HG03060 (cell line): Measurements from ENCODE around the gene IL1RAP.
"Not testable (repeated sequence)": the region's sequence is repeated elsewhere in the genome, so short reads cannot be mapped to it uniquely, and the experiment has no call there.

Experiments
- ATAC-seq: cut with Tn5 transposase; IDR thresholded peaks from one replicate; pipeline ENCODE4 v1.9.1; 2021; ENCODE audit warnings: low read depth, moderate number of reproducible peaks; ENCODE audit not compliant: unreplicated experiment

Gene IL1RAP

DNA sequence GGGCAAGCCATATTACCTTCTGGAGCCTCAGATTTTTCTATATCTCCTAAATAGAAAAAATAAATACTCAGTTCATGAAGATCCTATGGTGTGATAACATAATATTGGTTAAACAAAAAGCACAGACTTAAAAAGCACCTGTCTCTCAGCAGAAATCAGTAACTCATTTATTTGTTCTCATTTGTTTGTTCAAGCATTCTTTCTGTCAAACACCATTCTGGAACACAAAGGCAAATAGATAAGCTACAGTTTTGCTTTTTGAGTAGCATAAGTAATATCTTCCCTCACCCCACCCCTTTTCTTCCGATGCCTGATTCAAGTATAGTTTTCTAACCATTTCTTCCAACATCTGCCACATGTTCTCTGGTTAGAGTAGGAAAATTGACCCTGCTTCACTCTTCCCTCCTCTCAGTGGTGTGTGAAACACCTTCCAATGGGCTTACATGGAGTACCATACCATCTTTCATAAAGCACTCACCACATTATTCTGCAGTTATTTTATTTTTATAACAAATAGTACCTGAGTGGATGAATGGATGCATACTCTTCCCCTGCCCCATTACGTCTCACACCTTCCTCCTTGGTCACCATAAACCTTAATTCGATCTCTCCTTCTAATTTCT, 8.4 kb upstream of the IL1RAP start:
- ATAC-seq: no peak

GRCh38 chr3:190506271-190506670, 7.6 kb upstream of the IL1RAP start:
- no peak for ATAC-seq

GRCh38 chr3:190512666-190513065, 1.2 kb upstream of the IL1RAP start:
- no peak for ATAC-seq

DNA sequence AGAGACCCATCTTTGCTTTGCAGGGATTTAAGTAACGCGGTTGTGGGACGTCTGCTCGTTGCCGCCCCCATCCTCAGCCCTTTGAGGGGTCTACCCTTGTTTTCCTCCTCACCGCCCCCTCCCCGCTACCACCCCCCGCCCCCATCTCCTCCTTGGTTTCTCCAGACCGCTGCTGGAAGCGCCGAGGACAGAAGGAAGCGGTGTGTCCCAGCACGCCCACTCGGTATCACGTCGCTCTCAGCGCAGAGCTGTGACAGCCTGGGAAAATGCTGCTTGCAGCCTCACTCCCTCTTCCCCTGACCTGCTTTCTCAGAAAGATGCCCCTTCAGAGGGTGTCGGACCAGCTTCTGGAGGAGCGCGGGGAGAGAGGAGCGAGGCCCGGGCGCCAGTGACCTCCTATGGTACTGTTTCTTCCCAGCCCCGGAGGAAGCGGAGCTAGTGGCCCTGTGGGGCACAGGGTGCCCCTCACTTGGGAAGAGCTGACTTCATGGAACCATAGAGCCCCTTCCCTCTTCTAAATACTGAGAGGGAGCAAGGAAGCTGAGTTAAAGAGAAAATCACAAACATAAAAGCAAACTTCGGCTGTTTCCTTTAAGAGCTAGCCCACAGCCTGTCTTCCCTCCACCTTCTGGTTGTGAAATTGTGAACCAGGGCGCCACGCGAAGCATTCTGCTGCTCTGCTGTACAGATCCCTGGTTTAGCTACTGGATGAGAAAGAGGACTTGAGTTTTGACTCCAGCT, 698 bp downstream of the IL1RAP start:
- no peak for ATAC-seq

DNA sequence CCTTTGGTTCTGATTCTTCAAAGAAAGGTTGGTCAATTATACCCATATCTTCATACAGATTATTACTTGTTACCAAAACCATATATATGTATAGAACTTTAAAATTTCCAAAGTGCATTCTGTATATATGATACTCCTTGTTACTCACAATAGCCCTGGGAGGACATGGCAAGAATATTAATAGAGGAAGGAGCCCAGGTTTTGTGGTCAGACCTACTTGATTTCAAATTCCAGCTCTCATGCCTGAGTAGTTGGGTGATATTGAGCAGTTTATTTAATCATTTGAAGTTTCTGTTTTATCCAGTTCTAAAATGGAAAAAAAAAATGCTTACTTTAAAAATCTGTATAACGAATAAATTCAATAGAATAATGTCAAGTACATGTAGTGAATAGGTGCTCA, 2.5 kb downstream of the IL1RAP start:
- ATAC-seq: no peak

DNA sequence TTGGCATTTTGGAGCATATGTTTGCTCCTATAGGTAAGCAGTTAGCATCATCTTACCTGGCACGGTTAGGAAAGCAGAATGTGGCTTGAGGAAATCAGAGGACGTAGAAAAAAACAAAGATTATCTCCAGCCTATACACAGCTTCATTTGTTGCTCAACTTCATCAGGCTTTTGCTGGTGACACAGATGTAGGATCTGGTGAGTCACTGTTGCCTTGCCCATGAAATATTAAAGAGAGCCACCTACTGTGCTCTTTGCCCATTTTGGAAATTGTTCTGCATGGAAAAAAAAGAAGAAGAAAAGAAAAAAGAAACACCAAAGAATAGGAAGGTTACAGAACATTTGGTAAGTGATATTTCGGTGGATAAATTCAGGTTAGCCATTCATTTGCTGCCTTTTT, 3.8 kb downstream of the IL1RAP start:
- ATAC-seq: no peak

DNA sequence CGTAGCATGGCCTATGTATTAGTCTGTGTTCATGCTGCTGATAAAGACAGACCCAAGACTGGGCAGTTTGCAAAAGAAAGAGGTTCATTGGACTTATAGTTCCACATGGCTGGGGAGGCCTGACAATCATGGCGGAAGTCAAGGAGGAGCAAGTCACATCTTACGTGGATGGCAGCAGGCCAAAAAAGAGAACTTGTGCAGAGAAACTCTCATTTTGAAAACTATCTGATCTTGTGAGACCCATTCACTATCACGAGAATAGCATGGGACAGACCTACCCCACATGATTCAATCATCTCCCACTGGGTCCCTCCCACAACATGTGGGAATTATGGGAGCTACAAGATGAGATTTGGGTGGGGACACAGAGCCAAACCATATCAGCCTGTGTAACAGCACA, 4.6 kb downstream of the IL1RAP start:
- not testable (repeated sequence) for ATAC-seq

DNA sequence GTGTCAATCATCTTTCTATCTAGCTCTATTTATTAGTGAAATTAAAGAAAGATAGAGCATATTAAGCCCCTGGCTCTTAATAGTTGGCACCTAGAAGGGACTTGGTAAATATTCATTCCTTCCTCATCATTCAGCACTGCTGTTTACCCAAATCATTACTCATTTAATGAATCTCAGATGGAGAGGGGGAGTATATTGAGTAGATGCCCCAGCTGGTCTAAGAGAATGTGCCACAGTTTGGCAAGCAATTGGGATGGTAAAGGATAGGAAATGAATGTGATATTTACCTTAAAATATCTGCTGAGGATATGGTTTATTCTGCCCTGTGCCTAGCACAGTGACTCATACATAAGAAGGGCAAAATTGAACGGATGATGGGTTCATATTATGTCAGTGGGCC, 6.0 kb downstream of the IL1RAP start:
- no peak for ATAC-seq

DNA sequence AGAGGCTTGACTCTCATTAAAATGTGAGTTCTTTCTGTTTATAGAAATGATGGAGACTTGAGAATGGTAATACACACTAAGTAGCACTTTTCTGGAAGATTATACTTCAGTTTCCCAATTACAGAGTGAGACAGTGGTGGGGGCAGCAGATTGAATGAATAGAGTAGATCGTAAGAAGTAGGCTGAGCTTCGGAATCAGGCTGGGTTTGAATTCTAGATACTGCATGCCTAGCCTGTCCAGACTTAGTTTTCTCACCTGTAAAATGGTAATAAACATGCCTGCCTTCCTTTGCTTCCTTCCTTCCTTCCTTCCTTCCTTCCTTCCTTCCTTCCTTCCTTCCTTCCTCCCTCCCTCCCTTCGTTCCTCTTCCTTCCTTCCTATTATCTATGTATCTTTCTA, 8.1 kb downstream of the IL1RAP start:
- ATAC-seq: no peak

DNA sequence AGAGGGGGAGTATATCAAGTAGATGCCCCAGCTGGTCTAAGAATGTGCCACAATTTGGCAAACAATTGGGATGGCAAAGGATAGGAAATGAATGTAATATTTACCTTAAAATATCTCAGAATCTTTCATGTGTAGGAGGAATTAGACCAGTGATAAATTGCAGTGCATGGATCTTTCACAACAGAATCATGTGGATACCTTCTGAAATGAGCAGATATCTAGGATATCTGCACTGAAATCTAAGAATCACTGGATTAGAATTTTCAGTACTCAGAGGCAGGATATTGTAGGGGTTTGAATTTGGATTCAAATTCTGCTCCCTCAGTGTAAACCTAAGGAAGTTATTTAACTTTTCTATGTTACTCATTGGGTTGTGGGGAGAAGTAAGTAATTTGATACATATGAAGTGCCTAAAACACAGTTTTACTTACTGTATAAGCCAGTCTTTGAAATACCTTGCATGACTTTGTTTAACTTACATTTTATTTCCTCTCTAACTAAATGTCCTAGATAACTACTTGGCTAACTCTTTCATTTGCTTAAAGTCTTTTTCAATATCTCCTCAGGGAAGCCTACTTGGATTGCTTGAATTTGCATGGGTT, 8.8 kb downstream of the IL1RAP start:
- no peak for ATAC-seq

GRCh38 chr3:190524942-190525341, 11.1 kb downstream of the IL1RAP start:
- no peak for ATAC-seq

DNA sequence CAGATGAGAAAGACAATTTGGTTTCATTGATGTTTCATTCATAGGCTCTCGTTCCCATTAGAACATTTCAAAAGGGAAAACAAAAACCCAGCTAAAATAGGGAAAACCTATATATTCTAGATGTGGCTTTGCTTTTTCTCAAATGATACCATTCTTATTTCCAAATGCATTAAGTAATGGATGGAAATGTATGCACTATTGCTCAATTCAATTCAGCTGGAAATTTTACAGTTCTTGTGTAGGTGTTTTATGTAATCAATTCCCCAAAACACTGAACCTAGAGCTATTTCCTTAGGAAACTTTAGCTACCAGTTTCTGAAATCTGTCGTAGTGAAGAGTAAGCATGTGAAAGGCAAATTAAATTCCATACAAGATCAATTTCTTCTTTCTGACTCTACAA, 11.7 kb downstream of the IL1RAP start:
- no peak for ATAC-seq

DNA sequence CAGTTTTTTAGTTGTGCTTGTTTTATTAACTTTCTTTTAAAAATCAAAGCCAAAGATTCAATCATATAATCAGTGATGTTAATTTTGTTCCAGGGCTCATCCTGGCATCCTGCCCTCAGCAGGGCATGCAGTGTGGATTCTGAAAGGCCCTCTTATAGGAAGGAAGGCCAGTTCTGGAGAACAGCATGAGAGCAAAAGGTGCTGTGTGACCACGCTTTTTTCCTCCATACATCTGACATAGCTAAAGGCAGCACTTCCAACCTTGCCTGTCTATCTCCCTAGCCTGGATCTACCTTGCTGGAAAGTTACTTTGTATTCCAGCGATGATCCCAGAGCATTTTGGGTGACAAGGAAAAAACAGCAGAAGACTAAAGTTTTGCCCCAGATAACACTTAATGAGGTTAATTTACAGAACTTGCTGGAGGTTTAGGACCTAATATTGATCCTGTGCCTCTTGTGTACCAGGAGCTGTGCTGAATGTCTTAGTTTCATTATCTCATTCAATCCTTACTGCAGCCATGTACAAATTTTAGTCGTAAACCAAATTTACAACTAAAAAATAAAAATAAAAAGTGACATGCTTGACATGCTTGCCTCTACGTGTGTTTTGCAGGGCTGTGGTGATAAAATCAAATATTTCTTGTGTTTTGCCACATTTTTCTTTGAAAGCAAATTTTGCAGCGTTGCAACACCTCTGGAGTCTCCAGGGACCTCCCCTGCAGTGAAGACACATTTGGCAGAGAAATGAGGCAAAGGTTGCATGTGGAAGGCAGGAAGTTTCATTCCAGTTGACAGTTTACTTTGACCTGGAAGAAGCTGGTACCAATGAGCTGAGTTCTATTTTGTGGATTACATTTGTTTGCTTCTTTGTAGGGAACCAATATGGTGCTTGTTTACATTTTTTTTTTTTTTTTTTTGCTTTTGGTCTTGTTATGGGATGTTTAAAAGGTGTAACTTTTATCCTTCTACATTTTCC, 13.2 kb downstream of the IL1RAP start:
- no peak for ATAC-seq

DNA sequence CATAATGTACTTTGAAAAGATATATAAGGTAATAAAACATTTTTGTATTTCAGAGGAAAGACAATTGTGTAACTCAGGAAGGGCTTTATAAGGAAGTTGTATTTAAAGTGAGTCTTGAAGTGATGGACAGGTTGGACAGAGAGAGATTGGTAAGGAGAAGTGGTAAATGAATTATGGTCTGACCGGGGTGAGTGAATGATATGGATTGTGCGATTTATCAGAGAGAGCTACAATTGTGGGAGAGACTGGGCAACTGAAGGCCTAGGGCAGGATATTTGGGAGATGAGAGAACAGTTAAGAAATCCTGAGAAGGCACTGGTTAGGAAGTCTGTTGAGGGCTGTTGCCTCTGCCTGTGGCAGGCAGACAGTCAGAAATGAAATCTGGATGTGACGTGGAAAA, 14.8 kb downstream of the IL1RAP start:
- no peak for ATAC-seq

DNA sequence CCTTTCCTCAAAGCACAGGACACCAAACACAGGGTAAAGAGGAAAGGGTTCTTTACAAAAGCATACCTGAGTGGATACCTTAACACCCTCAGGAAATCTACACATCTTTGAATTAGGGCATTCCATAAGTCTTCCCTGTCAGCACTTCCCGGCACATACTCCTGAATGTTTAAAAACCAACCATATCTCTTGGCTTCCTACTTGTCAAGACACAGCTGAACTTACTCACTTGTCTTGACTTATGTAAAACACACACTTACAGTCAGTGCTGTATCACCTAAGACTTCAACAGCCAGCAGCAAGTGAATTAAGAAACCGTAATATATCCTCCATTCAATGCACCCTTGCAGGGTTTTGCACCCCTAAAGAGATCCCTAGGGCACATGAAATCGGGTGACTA, 17.5 kb downstream of the IL1RAP start:
- no peak for ATAC-seq

- no peak for ATAC-seq
Observed at GRCh38 chr3:190532731-190533203, 18.9 kb downstream of the IL1RAP start.

- ATAC-seq: no peak
Observed at GRCh38 chr3:190533511-190534281, 19.8 kb downstream of the IL1RAP start.

DNA sequence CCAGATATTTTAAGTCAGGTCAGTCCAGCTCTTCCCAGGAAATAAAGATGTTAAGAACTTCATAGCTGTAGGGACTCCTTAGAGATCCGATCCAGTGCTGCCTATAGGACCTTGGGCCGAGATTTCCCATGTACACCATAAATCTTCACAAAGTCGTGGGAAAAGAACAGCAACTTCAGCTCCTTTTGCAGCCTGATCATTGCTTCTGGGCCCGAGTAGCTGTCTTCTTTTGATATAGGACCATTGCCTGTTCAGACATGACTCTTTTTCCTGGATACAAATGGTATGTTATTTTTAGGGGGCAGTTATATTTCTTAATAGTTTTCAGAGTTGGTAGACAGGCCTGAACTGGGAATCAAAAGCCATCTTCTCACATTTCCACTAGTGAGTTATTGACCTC, 20.5 kb downstream of the IL1RAP start:
- ATAC-seq: no peak

- no peak for ATAC-seq
Observed at GRCh38 chr3:190534986-190535385, 21.1 kb downstream of the IL1RAP start.

GRCh38 chr3:190537146-190537545, 23.3 kb downstream of the IL1RAP start:
- ATAC-seq: no peak
